GM18507 (cell line): Measurements from ENCODE around the gene CARD8.
A peak's percentile ranks its signal among the peaks of the same experiment; 100 is the strongest.

Source experiments
- DNase-seq: peaks from one replicate; pipeline ENCODE4 v3.0.0; 2011; ENCODE audit warnings: low read depth; ENCODE audit not compliant: insufficient read length; ENCODE audit errors: extremely low spot score
- FAIRE-seq: peaks from 2 replicates; lab custom pipeline; 2011; peaks lifted over from hg19 to GRCh38; lab: Jason Lieb, UNC

Gene CARD8

GRCh38 chr19:48183356-48183755 is 72.4 kb downstream of the CARD8 start:
- FAIRE-seq (no peak), DNase-seq (no peak)

- FAIRE-seq: no peak
- DNase-seq: no peak
Measured at GRCh38 chr19:48182434-48182833, 73.3 kb downstream of the CARD8 start.

DNA sequence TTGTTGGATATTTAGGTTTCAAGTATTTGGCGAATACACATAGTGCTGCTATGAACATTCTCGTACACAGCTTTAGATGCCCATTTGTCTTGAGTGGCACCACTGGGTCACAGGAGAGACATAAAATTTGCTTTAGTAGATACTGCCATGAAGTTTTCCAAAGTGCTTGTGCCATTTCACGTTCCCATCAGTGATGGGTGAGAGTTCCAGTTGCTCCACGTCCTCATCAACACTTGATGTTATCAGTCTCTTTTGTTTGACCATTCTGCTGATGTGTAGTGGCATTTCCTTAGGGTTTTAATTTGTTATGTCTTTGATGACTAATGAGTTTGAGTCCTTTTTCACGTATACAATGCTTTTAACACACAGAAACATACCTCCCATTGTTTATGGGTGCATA is 74.2 kb downstream of the CARD8 start:
- FAIRE-seq: no peak
- no peak for DNase-seq

DNA sequence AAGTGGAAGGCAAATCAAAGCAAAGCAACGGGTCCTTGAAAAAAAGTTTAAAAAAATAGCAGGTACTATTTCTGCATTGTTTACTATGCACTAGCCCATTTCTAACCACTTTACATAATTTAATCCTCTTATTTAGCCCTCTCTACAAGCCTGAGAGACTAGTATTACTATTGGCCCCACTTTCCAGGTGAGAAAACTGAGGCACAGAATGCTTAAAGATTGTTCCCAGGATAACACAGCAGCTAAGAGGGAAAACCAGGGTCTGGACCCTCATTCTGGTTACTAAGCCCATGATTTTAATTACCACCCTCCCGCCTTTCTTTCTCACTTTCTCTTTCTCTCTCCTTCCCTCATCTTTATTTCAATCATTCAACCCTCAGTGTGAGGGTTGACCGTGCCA is 79.5 kb downstream of the CARD8 start:
- FAIRE-seq: no peak
- DNase-seq: no peak

GRCh38 chr19:48175578-48175977 is 80.1 kb downstream of the CARD8 start:
- DNase-seq: no peak
- FAIRE-seq: no peak

DNA sequence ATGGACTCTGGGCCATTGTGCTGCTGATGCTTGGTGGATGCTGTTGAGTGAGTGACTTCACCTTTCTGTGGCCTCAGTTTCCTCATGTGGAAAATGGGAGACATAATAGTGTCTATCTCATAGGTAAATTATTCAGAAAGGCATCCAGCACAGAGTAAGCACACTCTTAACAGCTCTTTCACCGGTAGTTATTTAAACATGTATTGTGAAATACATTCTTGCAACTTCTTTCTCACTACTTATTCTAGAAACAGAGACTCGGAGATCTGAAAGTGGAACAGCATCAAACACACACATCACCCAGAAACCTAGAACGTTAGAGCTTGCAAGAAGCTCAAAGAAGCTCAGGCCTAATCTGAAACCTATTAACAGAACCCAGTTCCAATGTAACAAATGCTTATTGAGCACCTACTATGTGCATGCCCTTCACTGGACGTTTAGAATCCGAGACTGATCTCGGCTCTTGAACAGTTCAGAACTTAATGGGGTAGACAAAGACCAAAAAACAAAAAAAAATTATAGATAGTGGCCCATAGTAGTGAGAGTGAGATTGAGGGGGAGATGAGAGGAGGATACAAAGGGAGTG is 81.2 kb downstream of the CARD8 start:
- DNase-seq (no peak), FAIRE-seq (no peak)

- DNase-seq: no peak
- no peak for FAIRE-seq
Measured at GRCh38 chr19:48171710-48172109, 84.0 kb downstream of the CARD8 start.

DNA sequence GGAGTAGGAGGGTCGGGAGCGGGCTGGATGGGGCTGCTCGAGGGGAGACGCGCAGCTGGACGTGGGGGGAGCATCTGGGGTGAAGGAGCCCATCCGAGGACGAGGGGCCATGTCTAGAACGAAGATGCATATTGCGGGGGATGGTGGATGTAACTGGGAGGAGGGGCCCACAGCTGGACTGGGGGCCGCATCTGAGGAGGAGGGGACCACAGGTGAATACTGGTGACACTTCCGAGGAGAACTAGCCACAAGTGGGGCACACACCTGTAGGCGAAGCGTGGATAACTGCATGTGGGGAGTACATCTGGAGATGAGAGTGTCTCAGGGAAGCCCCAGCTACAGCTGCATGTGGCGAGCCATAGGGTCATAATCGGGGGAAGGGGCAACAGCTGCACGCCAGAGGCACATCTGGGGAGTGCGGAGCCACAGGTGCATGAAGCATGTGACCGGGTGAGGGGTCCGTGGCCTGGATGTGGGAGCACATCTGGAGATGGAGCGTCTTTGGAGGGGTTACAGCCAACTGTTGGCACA is 84.8 kb downstream of the CARD8 start:
- no peak for FAIRE-seq

GRCh38 chr19:48169939-48170803 is 85.5 kb downstream of the CARD8 start, which contains the start of the genes LIG1 and ZSWIM9:
Gene LIG1, minus strand, starts transcription at chr19:48170344. Its CDS starts 4,778 bp downstream, at chr19:48165566.
Gene ZSWIM9, plus strand, starts transcription at chr19:48170680. Its CDS starts 1,123 bp downstream, at chr19:48171803.
- FAIRE-seq: peak; percentile 92
- DNase-seq: peak; percentile 91

More for the DNA sequence above, 84.8 kb downstream of the CARD8 start:
- DNase-seq: no peak

GRCh38 chr19:48169578-48169938 is 86.2 kb downstream of the CARD8 start:
- DNase-seq (peak; percentile 93), FAIRE-seq (peak; percentile 77)

DNA sequence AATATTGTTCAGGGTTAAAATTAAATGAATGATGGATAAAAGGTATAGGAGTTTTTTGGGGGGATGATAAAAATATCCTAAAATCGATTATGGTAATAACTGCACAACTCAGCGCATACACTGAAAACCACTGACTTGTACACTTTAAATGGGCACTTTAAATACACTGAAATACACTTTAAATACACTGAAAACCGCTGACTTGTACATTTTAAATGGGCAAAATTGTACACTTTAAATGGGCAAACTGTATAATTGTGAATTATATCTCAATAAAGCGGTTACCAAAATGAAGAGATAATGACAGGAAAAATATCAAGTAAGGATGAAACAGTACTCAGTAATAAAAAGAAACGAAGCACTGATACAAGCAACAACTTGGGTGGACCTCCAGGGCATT is 87.0 kb downstream of the CARD8 start:
- FAIRE-seq (no peak), DNase-seq (no peak)

- DNase-seq (no peak), FAIRE-seq (no peak)
Measured at GRCh38 chr19:48158210-48158790, 97.4 kb downstream of the CARD8 start.
